IPS DF 19.7 (cell line): ENCODE results near the gene CHN1.

Experiments
- DNase-seq: peaks from one replicate; pipeline ENCODE4 v3.0.0-alpha.2; 2013; ENCODE audit warnings: low read depth, low spot score

CHN1 gene

GRCh38 chr2:174827371-174828369, 177.5 kb downstream of the CHN1 start:
- DNase-seq = no peak

GRCh38 chr2:174826051-174826450, 179.1 kb downstream of the CHN1 start:
- no peak for DNase-seq

GRCh38 chr2:174824068-174824467, 181.1 kb downstream of the CHN1 start:
- DNase-seq = no peak

GRCh38 chr2:174821628-174822027, 183.6 kb downstream of the CHN1 start:
- DNase-seq = no peak

GRCh38 chr2:174820361-174820760, 184.8 kb downstream of the CHN1 start:
- no peak for DNase-seq

- no peak for DNase-seq
Observed at GRCh38 chr2:174815526-174815925, 189.7 kb downstream of the CHN1 start.

- no peak for DNase-seq
Observed at GRCh38 chr2:174812037-174812436, 193.1 kb downstream of the CHN1 start.

- DNase-seq = no peak
Observed at GRCh38 chr2:174807931-174808330, 197.2 kb downstream of the CHN1 start.

- no peak for DNase-seq
Observed at GRCh38 chr2:174805803-174806202, 199.4 kb downstream of the CHN1 start.

GRCh38 chr2:174802459-174802858, 202.7 kb downstream of the CHN1 start:
- no peak for DNase-seq

GRCh38 chr2:174800436-174801205, 204.6 kb downstream of the CHN1 start:
- DNase-seq = no peak

- DNase-seq = no peak
Observed at GRCh38 chr2:174798801-174799200, 206.4 kb downstream of the CHN1 start.

- no peak for DNase-seq
Observed at GRCh38 chr2:174797781-174798276, 207.4 kb downstream of the CHN1 start.

- DNase-seq = peak; percentile 76
Observed at GRCh38 chr2:174796319-174796771, 208.8 kb downstream of the CHN1 start.

- no peak for DNase-seq
Observed at GRCh38 chr2:174794851-174795374, 210.3 kb downstream of the CHN1 start.

GRCh38 chr2:174792309-174793025, 212.7 kb downstream of the CHN1 start:
- DNase-seq = no peak

GRCh38 chr2:174791746-174792280, 213.4 kb downstream of the CHN1 start:
- DNase-seq = no peak

- DNase-seq = no peak
Observed at GRCh38 chr2:174791020-174791419, 214.2 kb downstream of the CHN1 start.

GRCh38 chr2:174789001-174789400, 216.2 kb downstream of the CHN1 start:
- DNase-seq = no peak

- peak; percentile 50 for DNase-seq
Observed at GRCh38 chr2:174788291-174788929, 216.8 kb downstream of the CHN1 start.
